ENCODE data around the gene FAXC.

Gene FAXC

GRCh38 chr6:99309557-99309956 lies 39.9 kb downstream of the FAXC start:
- Histone ChIP-seq H3K79me2 (ENCODE audit: low read length) (no peaks in the 10 kb centered on the region), H3K4me2 (ENCODE audit: low read length) (no peak overlapping the region), H3K36me3 (replicated peaks; ENCODE audit: low read depth, low read length) (no peaks in the 10 kb centered on the region), H4K20me1 (ENCODE audit: insufficient read depth, low read length) (no peaks in the 10 kb centered on the region), H3K4me3 (ENCODE audit: low read length) (no peak overlapping the region), H3K9ac (ENCODE audit: low read length) (no peak overlapping the region), H3K27ac (ENCODE audit: low read length) (no peak overlapping the region), H3K4me1 (ENCODE audit: low read length) (peaks cover 9% of the 10 kb centered on the region), H2AFZ (ENCODE audit: low read depth, low read length) (no peak overlapping the region), H3K9me3 (ENCODE audit: insufficient read depth, low read length) (no peaks in the 10 kb centered on the region), H3K27me3 (ENCODE audit: low read depth, low read length) (no peaks in the 10 kb centered on the region)
- TF ChIP-seq EZH2phosphoT487 (IDR thresholded peaks at IDR 0.05; ENCODE audit: low read depth) = no peak
- TF ChIP-seq, protein P1, sequence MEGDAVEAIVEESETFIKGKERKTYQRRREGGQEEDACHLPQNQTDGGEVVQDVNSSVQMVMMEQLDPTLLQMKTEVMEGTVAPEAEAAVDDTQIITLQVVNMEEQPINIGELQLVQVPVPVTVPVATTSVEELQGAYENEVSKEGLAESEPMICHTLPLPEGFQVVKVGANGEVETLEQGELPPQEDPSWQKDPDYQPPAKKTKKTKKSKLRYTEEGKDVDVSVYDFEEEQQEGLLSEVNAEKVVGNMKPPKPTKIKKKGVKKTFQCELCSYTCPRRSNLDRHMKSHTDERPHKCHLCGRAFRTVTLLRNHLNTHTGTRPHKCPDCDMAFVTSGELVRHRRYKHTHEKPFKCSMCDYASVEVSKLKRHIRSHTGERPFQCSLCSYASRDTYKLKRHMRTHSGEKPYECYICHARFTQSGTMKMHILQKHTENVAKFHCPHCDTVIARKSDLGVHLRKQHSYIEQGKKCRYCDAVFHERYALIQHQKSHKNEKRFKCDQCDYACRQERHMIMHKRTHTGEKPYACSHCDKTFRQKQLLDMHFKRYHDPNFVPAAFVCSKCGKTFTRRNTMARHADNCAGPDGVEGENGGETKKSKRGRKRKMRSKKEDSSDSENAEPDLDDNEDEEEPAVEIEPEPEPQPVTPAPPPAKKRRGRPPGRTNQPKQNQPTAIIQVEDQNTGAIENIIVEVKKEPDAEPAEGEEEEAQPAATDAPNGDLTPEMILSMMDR (IDR thresholded peaks at IDR 0.05; ENCODE audit: low read depth, low read length) = no peak

DNA sequence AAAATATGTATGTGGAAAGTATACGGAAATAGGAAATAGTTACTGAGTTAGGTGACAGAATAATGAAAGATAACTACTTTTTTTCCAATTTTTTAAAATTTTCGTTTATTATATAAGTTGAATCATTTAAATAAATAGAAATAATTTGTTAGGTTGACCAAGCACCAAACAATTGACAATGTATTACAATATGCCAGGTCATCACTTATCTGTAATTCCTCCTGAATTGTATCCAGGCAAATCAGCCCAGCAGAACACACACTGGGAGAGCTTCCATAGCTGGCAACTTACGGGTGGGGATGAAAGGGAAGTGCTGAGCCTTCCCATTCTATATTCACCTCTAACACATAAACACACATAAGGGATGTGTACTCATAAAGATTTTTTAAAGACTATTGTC lies 40.7 kb downstream of the FAXC start:
- TF ChIP-seq EZH2phosphoT487 (IDR thresholded peaks at IDR 0.05; ENCODE audit: low read depth) = no peak
- TF ChIP-seq, protein P1 (IDR thresholded peaks at IDR 0.05; ENCODE audit: low read depth, low read length) = no peak
- H3K4me3 ChIP-seq (ENCODE audit: low read length) = no peak overlapping the region
- no peak overlapping the region for H3K27ac ChIP-seq (ENCODE audit: low read length)
- no peaks in the 10 kb centered on the region for H4K20me1 ChIP-seq (ENCODE audit: insufficient read depth, low read length)
- no peak overlapping the region for H3K4me2 ChIP-seq (ENCODE audit: low read length)
- H3K9me3 ChIP-seq (ENCODE audit: insufficient read depth, low read length) = no peaks in the 10 kb centered on the region
- no peaks in the 10 kb centered on the region for H3K27me3 ChIP-seq (ENCODE audit: low read depth, low read length)
- H3K79me2 ChIP-seq (ENCODE audit: low read length) = no peaks in the 10 kb centered on the region
- no peak overlapping the region for H3K9ac ChIP-seq (ENCODE audit: low read length)
- no peaks in the 10 kb centered on the region for H3K36me3 ChIP-seq (replicated peaks; ENCODE audit: low read depth, low read length)
- H3K4me1 ChIP-seq (ENCODE audit: low read length) = peaks cover 11% of the 10 kb centered on the region
- no peak overlapping the region for H2AFZ ChIP-seq (ENCODE audit: low read depth, low read length)

- Histone ChIP-seq H3K27ac (ENCODE audit: low read length) (no peak overlapping the region), H3K9ac (ENCODE audit: low read length) (no peak overlapping the region), H2AFZ (ENCODE audit: low read depth, low read length) (no peak overlapping the region), H3K79me2 (ENCODE audit: low read length) (no peaks in the 10 kb centered on the region), H4K20me1 (ENCODE audit: insufficient read depth, low read length) (no peaks in the 10 kb centered on the region), H3K4me3 (ENCODE audit: low read length) (no peak overlapping the region), H3K36me3 (replicated peaks; ENCODE audit: low read depth, low read length) (no peaks in the 10 kb centered on the region), H3K4me2 (ENCODE audit: low read length) (no peak overlapping the region), H3K4me1 (ENCODE audit: low read length) (peaks cover 11% of the 10 kb centered on the region), H3K9me3 (ENCODE audit: insufficient read depth, low read length) (no peaks in the 10 kb centered on the region), H3K27me3 (ENCODE audit: low read depth, low read length) (no peaks in the 10 kb centered on the region)
- TF ChIP-seq, protein P1 (IDR thresholded peaks at IDR 0.05; ENCODE audit: low read depth, low read length) = no peak
- TF ChIP-seq EZH2phosphoT487 (IDR thresholded peaks at IDR 0.05; ENCODE audit: low read depth) = no peak
Observed at GRCh38 chr6:99307295-99307907, 42.1 kb downstream of the FAXC start.

- H3K36me3 ChIP-seq (replicated peaks; ENCODE audit: low read depth, low read length) = no peaks in the 10 kb centered on the region
- peaks cover 11% of the 10 kb centered on the region for H3K4me1 ChIP-seq (ENCODE audit: low read length)
- no peak for TF ChIP-seq EZH2phosphoT487 (IDR thresholded peaks at IDR 0.05; ENCODE audit: low read depth)
- TF ChIP-seq, protein P1 (IDR thresholded peaks at IDR 0.05; ENCODE audit: low read depth, low read length) = no peak
- no peaks in the 10 kb centered on the region for H3K27me3 ChIP-seq (ENCODE audit: low read depth, low read length)
- H3K27ac ChIP-seq (ENCODE audit: low read length) = no peak overlapping the region
- H3K9me3 ChIP-seq (ENCODE audit: insufficient read depth, low read length) = no peaks in the 10 kb centered on the region
- H3K4me3 ChIP-seq (ENCODE audit: low read length) = no peak overlapping the region
- H4K20me1 ChIP-seq (ENCODE audit: insufficient read depth, low read length) = no peaks in the 10 kb centered on the region
- no peaks in the 10 kb centered on the region for H3K79me2 ChIP-seq (ENCODE audit: low read length)
- no peak overlapping the region for H3K4me2 ChIP-seq (ENCODE audit: low read length)
- H3K9ac ChIP-seq (ENCODE audit: low read length) = no peak overlapping the region
- no peak overlapping the region for H2AFZ ChIP-seq (ENCODE audit: low read depth, low read length)
Observed at GRCh38 chr6:99306341-99306740, 43.1 kb downstream of the FAXC start.

All from OCI-LY3 (cell line).